Stimulated activated CD4-positive, alpha-beta T cell treated with anti-CD3 and anti-CD28 coated beads, Interleukin-12 subunit alpha, Interleukin-12 subunit beta, amount 100 ng/mL, for 4 hours (primary cell): Measurements from ENCODE around the gene MRPL20.
"Not testable (repeated sequence)": the region's sequence is repeated elsewhere in the genome, so short reads cannot be mapped to it uniquely, and the experiment has no call there.

Source experiments
- DNase-seq: peaks from one replicate; pipeline ENCODE4 v3.0.0-alpha.2; 2020

Gene MRPL20

GRCh38 chr1:1437033-1437903, 30.2 kb upstream of the MRPL20 start:
- no peak for DNase-seq

- no peak for DNase-seq
These were observed 29.5 kb upstream of the MRPL20 start for GRCh38 chr1:1436630-1437032.

GRCh38 chr1:1435911-1436629, 29.0 kb upstream of the MRPL20 start:
- no peak for DNase-seq

- DNase-seq = peak; percentile 71
These were observed 28.2 kb upstream of the MRPL20 start, which contains the start of gene VWA1 for GRCh38 chr1:1435106-1435903. Gene VWA1, plus strand, starts transcription at chr1:1435690. Its CDS starts 59 bp downstream, at chr1:1435749.

GRCh38 chr1:1434824-1435105, 27.7 kb upstream of the MRPL20 start:
- no peak for DNase-seq

GRCh38 chr1:1434131-1434823, 27.2 kb upstream of the MRPL20 start:
- DNase-seq = no peak

- DNase-seq = peak; percentile 48
These were observed 26.7 kb upstream of the MRPL20 start for GRCh38 chr1:1433804-1434130.

GRCh38 chr1:1432951-1433803, 26.1 kb upstream of the MRPL20 start:
- DNase-seq = no peak

- no peak for DNase-seq
These were observed 25.3 kb upstream of the MRPL20 start for GRCh38 chr1:1432274-1432950.

GRCh38 chr1:1431845-1432273, 24.8 kb upstream of the MRPL20 start:
- DNase-seq = no peak

- DNase-seq = no peak
These were observed 24.1 kb upstream of the MRPL20 start for GRCh38 chr1:1430992-1431844.

- no peak for DNase-seq
These were observed 23.3 kb upstream of the MRPL20 start for GRCh38 chr1:1430114-1430982.

- no peak for DNase-seq
These were observed 22.6 kb upstream of the MRPL20 start for GRCh38 chr1:1429671-1430073.

- not testable (repeated sequence) for DNase-seq
These were observed 21.9 kb upstream of the MRPL20 start for GRCh38 chr1:1428967-1429366.

GRCh38 chr1:1428174-1428573, 21.1 kb upstream of the MRPL20 start:
- DNase-seq = no peak

- no peak for DNase-seq
These were observed 20.7 kb upstream of the MRPL20 start for GRCh38 chr1:1427820-1428148.

GRCh38 chr1:1427106-1427819, 20.2 kb upstream of the MRPL20 start:
- DNase-seq = no peak

GRCh38 chr1:1426496-1427105, 19.5 kb upstream of the MRPL20 start:
- DNase-seq = no peak
